ENCODE data around the gene LTBP1.

DNA sequence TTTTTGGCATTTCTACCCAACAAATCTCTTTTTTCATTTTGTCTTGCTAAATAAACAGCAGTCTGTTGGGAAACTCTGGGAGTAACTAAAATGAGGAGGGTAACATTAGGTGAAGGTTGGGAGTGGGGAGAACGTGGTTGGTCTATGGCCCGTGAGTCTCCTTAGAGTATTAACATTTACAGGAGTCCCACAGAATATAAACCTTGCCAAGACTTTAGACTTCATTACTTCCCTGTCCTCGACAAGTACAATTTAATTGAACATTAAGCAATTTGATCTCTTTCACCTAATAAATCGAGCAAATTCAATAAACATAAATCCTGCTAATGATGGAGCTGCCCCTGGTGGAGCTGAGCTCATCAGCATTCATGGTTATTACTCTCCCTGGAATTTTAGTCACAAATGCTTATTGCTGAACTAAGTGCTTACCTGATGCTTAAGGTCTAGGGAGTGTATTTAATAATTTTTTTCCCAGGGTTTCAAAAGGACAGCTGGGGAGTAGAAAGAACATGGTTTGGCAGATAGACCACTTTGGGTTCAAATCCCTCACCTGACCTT lies 434.6 kb downstream of the LTBP1 start:
- TF ChIP-seq, protein P1, sequence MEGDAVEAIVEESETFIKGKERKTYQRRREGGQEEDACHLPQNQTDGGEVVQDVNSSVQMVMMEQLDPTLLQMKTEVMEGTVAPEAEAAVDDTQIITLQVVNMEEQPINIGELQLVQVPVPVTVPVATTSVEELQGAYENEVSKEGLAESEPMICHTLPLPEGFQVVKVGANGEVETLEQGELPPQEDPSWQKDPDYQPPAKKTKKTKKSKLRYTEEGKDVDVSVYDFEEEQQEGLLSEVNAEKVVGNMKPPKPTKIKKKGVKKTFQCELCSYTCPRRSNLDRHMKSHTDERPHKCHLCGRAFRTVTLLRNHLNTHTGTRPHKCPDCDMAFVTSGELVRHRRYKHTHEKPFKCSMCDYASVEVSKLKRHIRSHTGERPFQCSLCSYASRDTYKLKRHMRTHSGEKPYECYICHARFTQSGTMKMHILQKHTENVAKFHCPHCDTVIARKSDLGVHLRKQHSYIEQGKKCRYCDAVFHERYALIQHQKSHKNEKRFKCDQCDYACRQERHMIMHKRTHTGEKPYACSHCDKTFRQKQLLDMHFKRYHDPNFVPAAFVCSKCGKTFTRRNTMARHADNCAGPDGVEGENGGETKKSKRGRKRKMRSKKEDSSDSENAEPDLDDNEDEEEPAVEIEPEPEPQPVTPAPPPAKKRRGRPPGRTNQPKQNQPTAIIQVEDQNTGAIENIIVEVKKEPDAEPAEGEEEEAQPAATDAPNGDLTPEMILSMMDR (IDR thresholded peaks at IDR 0.05) = no peak
- no peak for TF ChIP-seq POLR2A (IDR thresholded peaks at IDR 0.05)

Data from ovary (tissue), 3 donors.